Heart left ventricle (tissue), 16 donors: ENCODE results near the gene MEGF10. TPM values are rescaled to one million over a fixed set of nuclear protein-coding genes. Genes with fewer than 3 reads are reported as not detected.
"Not testable (repeated sequence)": the region's sequence is repeated elsewhere in the genome, so short reads cannot be mapped to it uniquely, and the experiment has no call there.

Experiments
- ATAC-seq, 4 donors: fragments of 200-7000 bp; cut with Tn5 transposase; one replicate each; pipeline ENCODE4 v1.9.1; 2020 to 2022; ENCODE audit warnings: moderate library complexity in 4 of 4, mild to moderate bottlenecking in 3 of 4, moderate number of reproducible peaks in 1 of 4
- DNase-seq, 5 donors: peaks; one replicate each; pipeline ENCODE4 v3.0.0-alpha.2; 2020
- H3K27ac ChIP-seq, 12 donors: fragments of 200-600 bp; sonication (generic) in 4 of 12; one replicate each; pipeline versions ENCODE4 v1.5.0 to v1.8.0; 2016 to 2022; ENCODE audit warnings: mild to moderate bottlenecking in 2 of 12
- H3K27me3 ChIP-seq, 9 donors: fragments of 200-600 bp; sonication (generic) in 2 of 9; one replicate each; pipeline versions ENCODE4 v1.5.1 to v1.8.0; 2016 to 2022; ENCODE audit warnings: mild to moderate bottlenecking in 3 of 9
- H3K36me3 ChIP-seq, 9 donors: fragments of 200-600 bp; sonication (generic) in 2 of 9; one replicate each; pipeline versions ENCODE4 v1.5.0 to v1.8.0; 2018 to 2022; ENCODE audit warnings: mild to moderate bottlenecking in 2 of 9
- H3K4me1 ChIP-seq, 12 donors: fragments of 200-600 bp; sonication (generic) in 4 of 12; one replicate each; pipeline versions ENCODE4 v1.5.0 to v1.8.0; 2016 to 2022; ENCODE audit warnings: mild to moderate bottlenecking in 3 of 12
- H3K4me3 ChIP-seq, 12 donors: fragments of 200-600 bp; sonication (generic) in 4 of 12; one replicate each; pipeline versions ENCODE4 v1.5.0 to v1.8.0; 2017 to 2022; ENCODE audit warnings: mild to moderate bottlenecking in 9 of 12, moderate library complexity in 4 of 12
- H3K9me3 ChIP-seq, 12 donors: fragments of 200-600 bp; sonication (generic) in 4 of 12; one replicate each; pipeline versions ENCODE4 v1.5.0 to v1.8.0; 2016 to 2022; ENCODE audit warnings: mild to moderate bottlenecking in 1 of 12
- POLR2A ChIP-seq, 2 donors: fragments of 450-650 bp; IDR thresholded peaks; one replicate each; pipeline ENCODE4 v1.6.1; 2017; ENCODE audit warnings: antibody characterized with exemption in 2 of 2, mild to moderate bottlenecking in 2 of 2, moderate library complexity in 2 of 2
- WGBS, 4 donors: extraction: QIAGEN DNeasy Blood & Tissue Kit in 2 of 4; methylation state at CpG; one replicate each; pipeline versions ENCODE4 v1.1.5 to v1.1.7; 2013 to 2018; 5-methylcytosine and 5-hydroxymethylcytosine counted together
- intact Hi-C, 10 donors: fragments of 100-400 bp; cut with DNase I; formaldehyde crosslinking; loops; one replicate each; pipeline versions ENCODE4 v1.11.1 to v1.14.2; 2022
- polyA plus RNA-seq, 2 donors: library from polyadenylated mRNA; stranded (reverse); fragments of 200-250 nt; gene quantifications; one replicate each; pipeline ENCODE4 v1.2.3, GENCODE V29; 2013
- total RNA-seq, 9 donors: library from RNA; depleted of rRNA in 2 of 9; stranded (reverse); fragments of >200 nt in 2 of 9; fragmentation: NEBNext Ultra II Directional in 3 of 9; extraction: Animal tissue kit (Norgen Biotek cat#: 25700) in 3 of 9; gene quantifications; one replicate each; pipeline versions ENCODE4 v1.1.0 to v1.2.4, GENCODE V29; 2016 to 2023
- TF ChIP-seq, protein P1 (sequence below), 12 donors: fragments of 200-600 bp; sonication (generic) in 4 of 12; IDR thresholded peaks; one replicate each; pipeline versions ENCODE4 v1.5.0 to v1.8.0; 2018 to 2022; ENCODE audit warnings: antibody characterized with exemption in 12 of 12, mild to moderate bottlenecking in 5 of 12
- donor health status: ischemic (EF 13 %, LVEDD 7.1; RV severe dilation, severe dysfunction).
- donor health status: healthy with polysubstance abuse.
- donor health status: DM: no; HTN: yes; CAD: no.
- donor health status: DM: no; HTN: no; CAD: no.
- donor health status: ischemic (EF 25% LVEDD 6.9; RV normal size, moderate dysfunction).
- donor health status: ischemic (EF 25% LVEDD 5.7; RV mildly dilated, moderate dysfunction).
- donor health status: healthy.
- donor health status: DM: yes; HTN: yes; CAD: no.
- donor health status: ischemic (EF 35%, LVEDD 5.7; RV mildly dilated, moderate dysfunction).
- donor health status: nonischemic (EF 11% LVEDD 7.7; RV severe dilation, severe dysfunction).
- donor health status: DM: yes; HTN: yes; CAD: no.
- donor health status: PGD.
- donor health status: ischemic (EF 29% LVEDD 5.4; RV normal size, mild dysfunction).
- donor health status: nonischemic (EF 23%, LVEDD 6.1; RV moderate dilation, normal function).

MEGF10 gene
- total and polyA plus RNA-seq, 11 donors = 0.04 to 1.3 (median 0.32) TPM

DNA sequence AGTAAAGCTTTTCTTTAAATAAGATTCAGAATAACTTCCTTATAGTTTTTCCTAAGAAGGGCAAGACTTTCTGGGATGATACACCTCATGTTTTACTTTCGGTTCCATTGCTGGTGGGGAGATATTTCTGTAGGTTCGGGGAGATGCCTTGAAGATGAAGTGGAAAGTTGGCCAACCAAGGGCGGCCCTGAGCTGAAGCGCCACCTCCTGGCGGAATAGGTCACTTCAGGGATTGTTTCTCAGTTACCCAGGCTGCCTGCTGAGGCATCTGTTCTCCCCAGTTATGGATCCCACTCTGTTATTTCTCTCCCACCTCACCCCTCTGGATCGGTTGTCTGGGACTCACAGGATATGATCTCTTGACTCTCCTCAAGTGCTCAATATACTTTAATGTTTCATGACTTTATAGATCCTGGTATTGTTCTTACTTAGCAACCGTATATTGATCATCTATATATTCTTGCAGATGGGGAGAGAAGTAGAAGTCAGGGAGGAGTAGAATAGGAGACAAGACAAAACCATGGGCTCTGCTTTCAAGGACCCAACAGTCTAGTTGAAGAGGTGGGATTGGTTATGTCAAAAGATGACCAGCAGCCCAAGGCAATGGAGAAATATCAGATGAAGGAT is 23.4 kb downstream of the MEGF10 start:
- ATAC-seq (peak in 3 of 4 donors; percentile 64 to 68 (median 66)), DNase-seq (peak; percentile 34 to 64 (median 48))
- Histone ChIP-seq H3K9me3 (no peaks in the 10 kb centered on the region), H3K36me3 (no peaks in the 10 kb centered on the region), H3K4me1 (no peaks in the 10 kb centered on the region), H3K27ac (no peak overlapping the region), H3K4me3 (no peak overlapping the region), H3K27me3 (no peaks in the 10 kb centered on the region)
- 26 to 40% (median 31%) methylated on average over 7 of the region's 7 CpGs for WGBS, 4 donors
- TF ChIP-seq, protein P1, sequence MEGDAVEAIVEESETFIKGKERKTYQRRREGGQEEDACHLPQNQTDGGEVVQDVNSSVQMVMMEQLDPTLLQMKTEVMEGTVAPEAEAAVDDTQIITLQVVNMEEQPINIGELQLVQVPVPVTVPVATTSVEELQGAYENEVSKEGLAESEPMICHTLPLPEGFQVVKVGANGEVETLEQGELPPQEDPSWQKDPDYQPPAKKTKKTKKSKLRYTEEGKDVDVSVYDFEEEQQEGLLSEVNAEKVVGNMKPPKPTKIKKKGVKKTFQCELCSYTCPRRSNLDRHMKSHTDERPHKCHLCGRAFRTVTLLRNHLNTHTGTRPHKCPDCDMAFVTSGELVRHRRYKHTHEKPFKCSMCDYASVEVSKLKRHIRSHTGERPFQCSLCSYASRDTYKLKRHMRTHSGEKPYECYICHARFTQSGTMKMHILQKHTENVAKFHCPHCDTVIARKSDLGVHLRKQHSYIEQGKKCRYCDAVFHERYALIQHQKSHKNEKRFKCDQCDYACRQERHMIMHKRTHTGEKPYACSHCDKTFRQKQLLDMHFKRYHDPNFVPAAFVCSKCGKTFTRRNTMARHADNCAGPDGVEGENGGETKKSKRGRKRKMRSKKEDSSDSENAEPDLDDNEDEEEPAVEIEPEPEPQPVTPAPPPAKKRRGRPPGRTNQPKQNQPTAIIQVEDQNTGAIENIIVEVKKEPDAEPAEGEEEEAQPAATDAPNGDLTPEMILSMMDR (IDR thresholded peaks at IDR 0.05) = peak; percentile 68 to 86 (median 78)
- TF ChIP-seq POLR2A (IDR thresholded peaks at IDR 0.05) = no peak
- intact Hi-C loops = loop anchor here in 9 of 10 donors (2.0 to 10.0 kb wide), 7 partner anchors 475 to 659 kb away; no protein-coding TSS in a partner anchor

DNA sequence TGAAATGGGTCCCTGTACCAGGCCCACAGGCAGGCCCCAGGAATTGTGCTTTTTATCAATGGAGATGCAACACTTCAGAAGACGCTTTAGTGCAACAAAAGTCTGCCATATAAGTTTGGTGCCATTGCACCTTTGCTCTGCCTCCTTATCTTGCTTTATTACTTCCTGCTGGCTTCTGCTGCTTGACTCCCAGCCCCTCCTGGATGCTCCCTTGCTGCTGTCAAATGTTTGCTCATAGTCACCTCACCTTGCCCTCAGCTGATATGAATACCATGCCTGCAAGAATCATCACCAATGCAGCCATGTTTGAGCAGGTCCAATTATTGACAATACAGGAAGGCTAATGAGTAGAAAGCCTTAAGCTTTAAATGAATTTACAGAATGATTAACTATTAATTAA is 25.4 kb downstream of the MEGF10 start:
- Histone ChIP-seq H3K36me3 (no peaks in the 10 kb centered on the region), H3K27me3 (no peaks in the 10 kb centered on the region), H3K4me1 (no peaks in the 10 kb centered on the region), H3K4me3 (no peak overlapping the region), H3K9me3 (no peaks in the 10 kb centered on the region), H3K27ac (no peak overlapping the region)
- no peak for TF ChIP-seq POLR2A (IDR thresholded peaks at IDR 0.05)
- TF ChIP-seq, protein P1 (IDR thresholded peaks at IDR 0.05) = no peak
- intact Hi-C loops = loop anchor here in 6 of 10 donors (5.0 to 10.0 kb wide), 3 partner anchors 479 to 661 kb away; no protein-coding TSS in a partner anchor
- ATAC-seq = no peak
- WGBS, 4 donors = 79 to 94% (median 89%) methylated on average over 1 of the region's 1 CpG
- no peak for DNase-seq

- H3K4me3 ChIP-seq, H3K27ac ChIP-seq, H3K9me3 ChIP-seq, ATAC-seq, DNase-seq, H3K27me3 ChIP-seq, H3K4me1 ChIP-seq, H3K36me3 ChIP-seq: not testable (repeated sequence)
- intact Hi-C loops = loop anchor here in 6 of 10 donors (5.0 to 10.0 kb wide), 3 partner anchors 480 to 663 kb away; no protein-coding TSS in a partner anchor
- 92 to 94% (median 93%) methylated on average over 3 of the region's 3 CpGs for WGBS, 4 donors
These were observed 26.8 kb downstream of the MEGF10 start for GRCh38 chr5:127317385-127317784.

DNA sequence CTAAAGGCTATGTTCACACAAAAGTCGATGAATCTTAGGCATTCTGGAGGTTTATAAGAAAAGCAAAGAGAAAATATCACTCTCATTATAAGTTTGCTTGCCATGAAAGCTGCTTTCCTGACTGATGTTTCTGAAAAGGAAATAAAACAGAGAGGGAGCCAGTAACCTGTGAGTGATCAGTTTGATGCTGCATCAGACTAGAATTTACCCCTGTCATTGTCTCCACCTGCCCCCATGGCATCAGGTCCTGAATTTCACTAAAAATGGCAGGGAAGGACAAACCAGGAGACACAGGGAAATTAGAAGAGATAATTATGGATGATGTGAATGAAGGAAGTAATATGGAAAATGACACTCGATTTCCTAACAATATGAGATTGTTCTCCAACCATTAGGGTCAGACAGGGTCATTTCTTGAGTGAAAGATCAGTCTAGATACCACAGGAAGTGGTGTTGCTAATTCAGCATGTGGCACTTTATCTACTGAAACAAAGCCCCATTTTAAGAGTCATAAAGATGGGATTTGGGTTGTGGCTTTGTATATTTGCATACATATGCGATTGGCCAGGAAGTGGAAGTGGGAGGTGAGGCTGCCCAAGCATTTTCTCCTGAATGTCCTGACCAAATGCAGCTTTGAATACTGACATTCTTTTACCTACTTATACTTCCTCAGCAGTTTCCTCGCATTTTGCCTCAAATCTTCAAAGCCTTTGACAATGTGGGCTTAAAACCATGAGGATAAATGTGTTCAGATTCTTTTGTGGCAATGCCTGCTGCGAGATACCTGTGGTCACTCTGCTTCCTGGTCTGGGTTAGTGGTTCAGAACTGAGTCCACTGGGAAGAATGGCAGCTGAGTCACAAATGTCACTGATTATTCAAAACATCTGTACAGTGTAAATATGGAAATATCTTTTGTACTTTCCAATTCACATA is 29.7 kb downstream of the MEGF10 start:
- Histone ChIP-seq H3K27me3 (no peaks in the 10 kb centered on the region), H3K4me1 (no peaks in the 10 kb centered on the region), H3K36me3 (no peaks in the 10 kb centered on the region), H3K27ac (no peak overlapping the region), H3K4me3 (no peak overlapping the region), H3K9me3 (no peaks in the 10 kb centered on the region)
- no peak for DNase-seq
- intact Hi-C loops = no loop called here
- 55 to 63% (median 63%) methylated on average over 5 of the region's 5 CpGs for WGBS, 4 donors
- TF ChIP-seq POLR2A (IDR thresholded peaks at IDR 0.05) = no peak
- TF ChIP-seq, protein P1 (IDR thresholded peaks at IDR 0.05) = no peak
- ATAC-seq = no peak
